ENCODE data around the gene RGS13. TPM values are rescaled to one million over a fixed set of nuclear protein-coding genes. Genes with fewer than 3 reads are reported as not detected.
A peak's percentile ranks its signal among the peaks of the same experiment; 100 is the strongest.

RGS13 gene
- total and polyA plus RNA-seq, 10 of the 15 experiments (the other 5 are each of a cell fraction or from before 2014, with no cell fraction given): 0.23 to 16.0 (median 0.36) TPM; not detected in 1

DNA sequence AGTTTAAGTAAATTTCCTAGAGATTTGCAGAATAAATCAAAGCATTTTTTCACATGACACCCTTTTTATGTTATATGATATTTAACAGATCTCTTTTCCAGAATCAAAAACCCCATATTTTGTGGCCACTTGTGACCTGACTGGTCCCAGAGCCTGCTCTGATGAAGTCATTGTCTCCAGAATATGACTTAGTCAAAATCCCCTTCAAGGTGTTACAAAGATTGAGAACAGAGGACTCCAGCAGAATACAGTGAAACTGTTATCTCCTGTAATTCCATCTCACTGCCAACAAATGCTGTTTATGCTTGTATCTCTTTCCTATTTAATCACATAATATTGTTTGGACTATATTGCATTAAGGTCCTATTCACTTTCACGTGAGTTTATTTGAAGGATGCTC is 34.8 kb upstream of the RGS13 start:
- Histone ChIP-seq H4K20me1 (ENCODE audit: control insufficient read depth, insufficient read depth) (no peaks in the 10 kb centered on the region), H3K4me1 (ENCODE audit: control insufficient read depth, insufficient read depth, low read length) (peaks cover 10% of the 10 kb centered on the region; the same call in 1 of the 2 replicates), H3K36me3 (ENCODE audit: control insufficient read depth in 2 of 2, insufficient read depth in 2 of 2, low read length in 1 of 2) (no peaks in the 10 kb centered on the region), H3K4me2 (ENCODE audit: control insufficient read depth, insufficient read depth) (no peak overlapping the region), H3K9ac (ENCODE audit: control insufficient read depth, insufficient read depth, low read length) (no peak overlapping the region), H3K79me2 (ENCODE audit: control insufficient read depth, insufficient read depth, low read length) (no peaks in the 10 kb centered on the region), H3K9me3 (replicated peaks; ENCODE audit: control insufficient read depth, insufficient read depth, low read length) (no peaks in the 10 kb centered on the region), H3K27ac (ENCODE audit: control insufficient read depth, insufficient read depth) (no peak overlapping the region), H3K4me3 (no peak overlapping the region), H3K27me3 (replicated peaks in 1 of 2; ENCODE audit: control insufficient read depth in 2 of 2, insufficient read depth in 2 of 2, low read length in 1 of 2) (no peaks in the 10 kb centered on the region), H2AFZ (ENCODE audit: control insufficient read depth, low read depth, low read length) (no peak overlapping the region)
- in situ Hi-C loops (cut with MboI) (no loop called here), intact Hi-C loops (cut with micrococcal nuclease; ENCODE audit: unreplicated experiment) (loop anchor here (2.0 kb wide), 1 partner anchor 20 kb away; no protein-coding TSS in a partner anchor)
- ATAC-seq (peak; percentile 71), FAIRE-seq (no peak), DNase-seq (ENCODE audit: low read depth, low spot score) (no peak)
- no TSS peak for BruUV-seq (replicated peaks)
- ChIA-PET RAD21 (ENCODE audit: unreplicated experiment) (interaction anchor here (1.6 to 2.9 kb wide), 3 partner anchors 16 to 58 kb away, joined by 3 to 19 read pairs (median 4); no protein-coding TSS in a partner anchor), SMC1A (ENCODE audit: uncharacterized antibody, unreplicated experiment) (interaction anchor here (0.7 to 8.4 kb wide), 11 partner anchors 8 to 123 kb away, joined by 3 to 175 read pairs (median 6); no protein-coding TSS in a partner anchor), POLR2A (no interaction called here), CTCF (interaction anchor here (1.0 to 3.5 kb wide), 5 partner anchors 9 to 431 kb away, joined by 3 to 18 read pairs (median 5); no protein-coding TSS in a partner anchor)
- WGBS (ENCODE audit: insufficient coverage, insufficient replicate concordance, low lambda C conversion rate, missing lambda C conversion rate): 47% methylated on average over 1 of the region's 1 CpG
- 0 out of 2 replicates have a peak, but pooled peaks have one; percentile 9 for TF ChIP-seq NR2F1 (conservative IDR thresholded peaks at IDR 0.05)
- TF ChIP-seq KAT2A (conservative IDR thresholded peaks at IDR 0.05; ENCODE audit: control insufficient read depth, low read depth, low read length): no peak
- peak; percentile 66 for TF ChIP-seq IKZF1 (conservative IDR thresholded peaks at IDR 0.05)
- TF ChIP-seq, protein P1, sequence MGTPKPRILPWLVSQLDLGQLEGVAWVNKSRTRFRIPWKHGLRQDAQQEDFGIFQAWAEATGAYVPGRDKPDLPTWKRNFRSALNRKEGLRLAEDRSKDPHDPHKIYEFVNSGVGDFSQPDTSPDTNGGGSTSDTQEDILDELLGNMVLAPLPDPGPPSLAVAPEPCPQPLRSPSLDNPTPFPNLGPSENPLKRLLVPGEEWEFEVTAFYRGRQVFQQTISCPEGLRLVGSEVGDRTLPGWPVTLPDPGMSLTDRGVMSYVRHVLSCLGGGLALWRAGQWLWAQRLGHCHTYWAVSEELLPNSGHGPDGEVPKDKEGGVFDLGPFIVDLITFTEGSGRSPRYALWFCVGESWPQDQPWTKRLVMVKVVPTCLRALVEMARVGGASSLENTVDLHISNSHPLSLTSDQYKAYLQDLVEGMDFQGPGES (IDR thresholded peaks at IDR 0.05): no peak
- TF ChIP-seq FOS (IDR thresholded peaks at IDR 0.05; ENCODE audit: borderline replicate concordance, extremely low read depth, insufficient read length): no peak
- TF ChIP-seq, protein P2, sequence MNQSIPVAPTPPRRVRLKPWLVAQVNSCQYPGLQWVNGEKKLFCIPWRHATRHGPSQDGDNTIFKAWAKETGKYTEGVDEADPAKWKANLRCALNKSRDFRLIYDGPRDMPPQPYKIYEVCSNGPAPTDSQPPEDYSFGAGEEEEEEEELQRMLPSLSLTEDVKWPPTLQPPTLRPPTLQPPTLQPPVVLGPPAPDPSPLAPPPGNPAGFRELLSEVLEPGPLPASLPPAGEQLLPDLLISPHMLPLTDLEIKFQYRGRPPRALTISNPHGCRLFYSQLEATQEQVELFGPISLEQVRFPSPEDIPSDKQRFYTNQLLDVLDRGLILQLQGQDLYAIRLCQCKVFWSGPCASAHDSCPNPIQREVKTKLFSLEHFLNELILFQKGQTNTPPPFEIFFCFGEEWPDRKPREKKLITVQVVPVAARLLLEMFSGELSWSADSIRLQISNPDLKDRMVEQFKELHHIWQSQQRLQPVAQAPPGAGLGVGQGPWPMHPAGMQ (IDR thresholded peaks at IDR 0.05; ENCODE audit: borderline replicate concordance): no peak
- TF ChIP-seq CBFB (IDR thresholded peaks at IDR 0.05; ENCODE audit: low read depth): no peak
- TF ChIP-seq, protein P3, sequence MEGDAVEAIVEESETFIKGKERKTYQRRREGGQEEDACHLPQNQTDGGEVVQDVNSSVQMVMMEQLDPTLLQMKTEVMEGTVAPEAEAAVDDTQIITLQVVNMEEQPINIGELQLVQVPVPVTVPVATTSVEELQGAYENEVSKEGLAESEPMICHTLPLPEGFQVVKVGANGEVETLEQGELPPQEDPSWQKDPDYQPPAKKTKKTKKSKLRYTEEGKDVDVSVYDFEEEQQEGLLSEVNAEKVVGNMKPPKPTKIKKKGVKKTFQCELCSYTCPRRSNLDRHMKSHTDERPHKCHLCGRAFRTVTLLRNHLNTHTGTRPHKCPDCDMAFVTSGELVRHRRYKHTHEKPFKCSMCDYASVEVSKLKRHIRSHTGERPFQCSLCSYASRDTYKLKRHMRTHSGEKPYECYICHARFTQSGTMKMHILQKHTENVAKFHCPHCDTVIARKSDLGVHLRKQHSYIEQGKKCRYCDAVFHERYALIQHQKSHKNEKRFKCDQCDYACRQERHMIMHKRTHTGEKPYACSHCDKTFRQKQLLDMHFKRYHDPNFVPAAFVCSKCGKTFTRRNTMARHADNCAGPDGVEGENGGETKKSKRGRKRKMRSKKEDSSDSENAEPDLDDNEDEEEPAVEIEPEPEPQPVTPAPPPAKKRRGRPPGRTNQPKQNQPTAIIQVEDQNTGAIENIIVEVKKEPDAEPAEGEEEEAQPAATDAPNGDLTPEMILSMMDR (IDR thresholded peaks at IDR 0.05 in 2 of 3, conservative IDR thresholded peaks at IDR 0.05 in 1 of 3; ENCODE audit: control insufficient read depth in 2 of 3, extremely low read depth in 1 of 3, insufficient read depth in 1 of 3, low read depth in 3 of 3, low read length in 3 of 3): no peak
- peak; percentile 19; the same call in 1 of the 2 replicates for TF ChIP-seq JUNB (IDR thresholded peaks at IDR 0.05)
- TF ChIP-seq PML (IDR thresholded peaks at IDR 0.05; ENCODE audit: low read length): no peak
- TF ChIP-seq, protein P4, sequence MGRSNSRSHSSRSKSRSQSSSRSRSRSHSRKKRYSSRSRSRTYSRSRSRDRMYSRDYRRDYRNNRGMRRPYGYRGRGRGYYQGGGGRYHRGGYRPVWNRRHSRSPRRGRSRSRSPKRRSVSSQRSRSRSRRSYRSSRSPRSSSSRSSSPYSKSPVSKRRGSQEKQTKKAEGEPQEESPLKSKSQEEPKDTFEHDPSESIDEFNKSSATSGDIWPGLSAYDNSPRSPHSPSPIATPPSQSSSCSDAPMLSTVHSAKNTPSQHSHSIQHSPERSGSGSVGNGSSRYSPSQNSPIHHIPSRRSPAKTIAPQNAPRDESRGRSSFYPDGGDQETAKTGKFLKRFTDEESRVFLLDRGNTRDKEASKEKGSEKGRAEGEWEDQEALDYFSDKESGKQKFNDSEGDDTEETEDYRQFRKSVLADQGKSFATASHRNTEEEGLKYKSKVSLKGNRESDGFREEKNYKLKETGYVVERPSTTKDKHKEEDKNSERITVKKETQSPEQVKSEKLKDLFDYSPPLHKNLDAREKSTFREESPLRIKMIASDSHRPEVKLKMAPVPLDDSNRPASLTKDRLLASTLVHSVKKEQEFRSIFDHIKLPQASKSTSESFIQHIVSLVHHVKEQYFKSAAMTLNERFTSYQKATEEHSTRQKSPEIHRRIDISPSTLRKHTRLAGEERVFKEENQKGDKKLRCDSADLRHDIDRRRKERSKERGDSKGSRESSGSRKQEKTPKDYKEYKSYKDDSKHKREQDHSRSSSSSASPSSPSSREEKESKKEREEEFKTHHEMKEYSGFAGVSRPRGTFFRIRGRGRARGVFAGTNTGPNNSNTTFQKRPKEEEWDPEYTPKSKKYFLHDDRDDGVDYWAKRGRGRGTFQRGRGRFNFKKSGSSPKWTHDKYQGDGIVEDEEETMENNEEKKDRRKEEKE (IDR thresholded peaks at IDR 0.05): no peak
- TF ChIP-seq, protein P5, sequence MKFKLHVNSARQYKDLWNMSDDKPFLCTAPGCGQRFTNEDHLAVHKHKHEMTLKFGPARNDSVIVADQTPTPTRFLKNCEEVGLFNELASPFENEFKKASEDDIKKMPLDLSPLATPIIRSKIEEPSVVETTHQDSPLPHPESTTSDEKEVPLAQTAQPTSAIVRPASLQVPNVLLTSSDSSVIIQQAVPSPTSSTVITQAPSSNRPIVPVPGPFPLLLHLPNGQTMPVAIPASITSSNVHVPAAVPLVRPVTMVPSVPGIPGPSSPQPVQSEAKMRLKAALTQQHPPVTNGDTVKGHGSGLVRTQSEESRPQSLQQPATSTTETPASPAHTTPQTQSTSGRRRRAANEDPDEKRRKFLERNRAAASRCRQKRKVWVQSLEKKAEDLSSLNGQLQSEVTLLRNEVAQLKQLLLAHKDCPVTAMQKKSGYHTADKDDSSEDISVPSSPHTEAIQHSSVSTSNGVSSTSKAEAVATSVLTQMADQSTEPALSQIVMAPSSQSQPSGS (IDR thresholded peaks at IDR 0.05; ENCODE audit: low read length): no peak
- peak; percentile 40; the same call in 1 of the 2 replicates for TF ChIP-seq MTA2 (IDR thresholded peaks at IDR 0.05; ENCODE audit: low read depth)
- no peak for TF ChIP-seq HCFC1 (IDR thresholded peaks at IDR 0.05; ENCODE audit: low read length)
- 0 out of 2 replicates have a peak, but pooled peaks have one; percentile 21 for TF ChIP-seq DPF2 (IDR thresholded peaks at IDR 0.05)
- no peak for TF ChIP-seq MYB (IDR thresholded peaks at IDR 0.05; ENCODE audit: borderline replicate concordance, low read depth, low read length)
